NOMO-1 treated with dmso at 0.1 percent for 144 hours (cell line): Measurements from ENCODE around the gene RANBP17.

ENCODE experiments used
- DNase-seq: peaks from one replicate; lab custom pipeline; 2025; ENCODE audit not compliant: unreplicated experiment; lab: John Stamatoyannopoulos, UW

Gene RANBP17

DNA sequence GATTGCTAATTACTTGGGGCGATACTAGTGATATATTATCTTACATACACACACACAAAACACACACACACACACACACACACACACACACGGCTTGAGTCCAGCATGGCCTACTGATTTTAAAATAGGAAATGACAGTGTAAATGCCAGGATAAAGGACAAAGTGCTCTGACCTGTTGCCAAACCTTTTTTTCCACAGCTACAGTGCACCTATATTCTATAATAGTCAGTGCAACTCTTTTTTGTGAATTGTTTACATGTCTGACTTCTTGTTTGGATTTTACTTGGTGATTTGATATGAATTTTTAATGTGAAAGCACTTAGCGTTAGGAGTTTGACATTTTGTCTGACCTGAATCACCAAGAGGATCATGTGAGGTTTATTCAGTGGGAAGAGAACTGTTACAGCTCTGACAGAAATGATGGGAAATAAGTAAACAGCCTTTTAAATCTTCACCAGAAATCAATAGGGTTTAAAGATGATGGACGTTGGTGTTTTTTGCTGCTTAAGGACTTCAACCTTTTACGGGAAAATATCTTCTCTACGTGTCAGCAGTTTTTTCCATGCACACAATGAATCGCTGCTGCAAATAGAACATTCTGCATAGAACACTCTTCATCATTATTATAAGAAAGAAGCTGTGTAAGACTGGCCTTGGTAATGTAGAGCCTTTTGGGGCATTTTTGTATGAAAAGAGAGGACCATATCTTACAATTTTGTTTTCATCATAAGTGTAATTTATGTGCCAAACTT is 218.5 kb downstream of the RANBP17 start:
- DNase-seq = no peak

DNA sequence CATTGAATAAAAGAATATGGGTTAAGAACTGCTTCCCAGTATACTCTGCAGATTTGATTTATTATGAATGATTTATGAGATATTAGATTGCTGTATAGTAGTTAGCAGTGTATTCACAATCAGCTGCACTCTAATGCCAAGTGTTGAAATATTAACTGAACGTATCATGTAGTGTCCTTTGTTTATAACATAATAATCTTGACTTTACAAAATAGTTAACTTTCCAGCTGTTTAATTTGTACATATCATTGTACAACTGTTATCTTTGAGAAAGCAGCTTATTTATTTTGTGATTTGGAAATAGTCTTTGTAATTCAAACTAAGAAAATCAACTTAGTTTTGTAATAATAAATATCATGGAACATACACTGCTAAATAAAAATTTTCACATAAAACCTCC is 219.5 kb downstream of the RANBP17 start:
- no peak for DNase-seq

DNA sequence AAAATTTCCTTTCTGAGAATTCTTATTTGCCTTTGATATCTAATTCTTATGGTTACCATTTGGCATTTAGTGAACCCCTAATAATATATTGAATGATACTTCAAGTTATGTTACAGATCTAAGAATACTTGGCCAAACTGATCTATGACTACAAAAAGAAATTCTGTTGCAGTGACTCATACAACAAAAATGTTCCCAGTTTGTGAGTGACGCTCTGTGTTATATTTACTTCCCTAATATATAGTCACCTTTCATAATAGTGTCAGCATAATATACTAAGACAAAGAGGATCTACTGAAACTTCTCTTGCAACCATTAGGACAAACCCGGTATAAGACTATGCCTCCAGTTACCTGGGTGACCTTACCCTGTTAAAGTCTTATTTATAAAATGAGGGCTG is 230.4 kb downstream of the RANBP17 start:
- no peak for DNase-seq

DNA sequence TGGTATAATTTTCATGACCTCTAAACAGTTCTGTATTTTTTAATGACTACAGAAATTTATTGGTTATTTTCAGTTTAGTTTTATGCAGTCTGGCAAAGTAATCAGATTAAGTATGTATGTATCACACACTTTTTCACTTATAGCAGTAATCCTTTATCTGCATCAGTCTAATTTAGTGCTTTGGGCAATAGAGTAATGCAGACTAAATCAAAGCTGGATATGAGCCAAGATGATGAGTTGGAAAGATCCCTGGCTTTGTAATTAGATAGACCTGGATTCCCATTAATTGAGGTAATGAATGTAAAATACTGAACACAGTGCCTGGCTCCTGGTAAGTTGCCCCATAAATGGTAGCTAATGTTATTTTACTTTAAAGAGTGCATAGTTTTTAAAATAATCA is 231.8 kb downstream of the RANBP17 start:
- no peak for DNase-seq

DNA sequence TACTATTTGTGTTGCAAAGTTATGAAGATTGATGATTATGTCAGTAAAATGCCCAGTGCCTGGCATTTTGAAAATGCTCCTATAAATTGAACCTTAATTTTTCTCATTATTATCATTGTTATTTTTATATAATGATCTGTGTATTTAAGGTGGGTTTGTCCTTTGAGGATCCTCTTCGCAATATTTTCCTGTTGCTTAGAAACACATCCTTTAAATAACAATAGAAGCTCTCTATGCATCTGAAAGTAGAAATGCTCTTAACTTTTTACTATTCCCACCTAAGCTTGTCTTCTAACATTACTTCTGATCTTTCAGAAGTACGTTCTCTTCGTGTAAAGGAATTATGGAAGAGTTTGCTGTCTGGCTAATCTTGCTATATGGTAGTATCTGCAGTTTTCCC is 232.5 kb downstream of the RANBP17 start:
- no peak for DNase-seq

DNA sequence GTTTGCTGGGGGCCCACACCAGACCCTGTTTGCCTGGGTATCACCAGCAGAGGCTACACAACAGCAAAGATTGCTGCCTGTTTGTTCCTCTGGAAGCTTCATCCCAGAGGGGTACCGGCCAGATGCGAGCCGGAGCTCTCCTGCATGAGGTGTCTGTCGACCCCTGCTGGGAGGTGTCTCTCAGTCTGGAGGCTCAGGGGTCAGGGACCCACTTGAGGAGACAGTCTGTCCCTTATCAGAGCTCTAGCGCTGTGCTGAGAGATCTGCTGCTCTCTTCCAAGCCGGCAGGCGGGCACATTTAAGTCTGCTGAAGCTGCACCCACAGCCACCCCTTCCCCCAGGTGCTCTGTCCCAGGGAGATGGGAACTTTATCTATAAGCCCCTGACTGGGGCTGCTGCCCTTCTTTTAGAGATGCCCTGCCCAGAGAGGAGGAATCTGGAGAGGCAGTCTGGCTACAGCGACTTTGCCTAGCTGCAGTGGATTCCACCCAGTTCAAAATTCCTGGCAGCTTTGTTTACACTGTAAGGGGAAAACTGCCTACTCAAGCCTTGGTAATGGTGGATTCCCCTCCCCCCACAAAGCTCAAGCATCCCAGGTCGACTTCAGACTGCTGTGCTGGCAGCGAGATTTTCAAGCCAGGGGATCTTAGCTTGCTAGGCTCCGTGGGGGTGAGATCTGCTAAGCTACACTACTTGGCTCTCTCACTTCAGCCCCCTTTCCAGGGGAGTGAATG is 241.2 kb downstream of the RANBP17 start:
- DNase-seq = no peak

DNA sequence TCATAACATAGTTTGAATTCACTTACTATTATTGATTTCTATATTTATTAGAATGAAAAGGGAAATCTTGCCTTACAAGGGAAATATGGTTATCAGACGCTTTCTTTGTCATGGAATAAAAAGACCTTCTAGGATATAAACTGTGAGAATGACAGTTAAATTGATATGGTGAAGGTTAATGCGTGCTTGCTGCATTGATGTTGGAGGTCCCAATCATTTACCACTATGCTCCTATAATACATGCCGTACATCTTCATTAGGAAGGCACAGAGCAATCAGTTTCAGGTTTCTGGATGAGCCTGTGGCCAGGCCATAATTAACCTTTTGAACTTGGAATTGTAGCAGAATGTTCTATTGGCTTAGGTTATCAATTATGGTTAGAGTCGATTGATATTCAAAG is 245.9 kb downstream of the RANBP17 start:
- no peak for DNase-seq

DNA sequence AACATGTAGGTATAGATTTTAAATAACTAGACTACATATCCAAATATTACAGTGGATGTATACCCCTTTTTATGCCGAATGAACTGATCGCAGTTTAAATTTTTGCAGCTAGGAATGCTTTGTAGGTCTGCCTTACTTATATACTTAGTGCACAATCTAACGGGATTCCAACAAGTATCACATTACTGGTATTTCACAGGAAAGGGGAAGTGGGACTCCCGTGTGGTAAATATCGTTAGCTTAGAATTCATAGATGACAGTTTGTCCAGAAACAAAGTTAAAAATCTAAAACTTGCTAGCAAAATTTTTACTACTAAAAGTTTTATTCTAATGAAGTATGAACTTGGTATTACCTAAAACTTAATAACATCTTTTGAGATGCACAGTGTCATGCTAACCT is 253.7 kb downstream of the RANBP17 start:
- DNase-seq = no peak

DNA sequence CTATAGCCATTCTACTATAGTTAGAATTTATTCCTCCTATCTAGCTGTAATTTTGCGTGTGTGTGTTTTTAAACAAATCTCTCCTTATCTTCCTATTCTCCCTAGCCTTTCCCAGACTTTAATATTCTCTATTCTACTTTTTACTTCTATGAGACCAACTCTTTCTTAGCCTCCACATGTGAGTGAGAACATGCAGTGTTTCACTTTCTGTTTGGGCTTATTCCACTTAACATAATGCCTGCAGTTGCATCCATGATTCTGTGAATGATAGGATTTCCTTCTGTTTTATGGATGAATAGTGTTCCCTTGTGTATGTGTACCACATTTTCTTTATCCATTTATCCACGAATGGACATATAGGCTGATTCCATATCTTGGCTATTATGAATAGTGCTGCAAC is 254.9 kb downstream of the RANBP17 start:
- no peak for DNase-seq

DNA sequence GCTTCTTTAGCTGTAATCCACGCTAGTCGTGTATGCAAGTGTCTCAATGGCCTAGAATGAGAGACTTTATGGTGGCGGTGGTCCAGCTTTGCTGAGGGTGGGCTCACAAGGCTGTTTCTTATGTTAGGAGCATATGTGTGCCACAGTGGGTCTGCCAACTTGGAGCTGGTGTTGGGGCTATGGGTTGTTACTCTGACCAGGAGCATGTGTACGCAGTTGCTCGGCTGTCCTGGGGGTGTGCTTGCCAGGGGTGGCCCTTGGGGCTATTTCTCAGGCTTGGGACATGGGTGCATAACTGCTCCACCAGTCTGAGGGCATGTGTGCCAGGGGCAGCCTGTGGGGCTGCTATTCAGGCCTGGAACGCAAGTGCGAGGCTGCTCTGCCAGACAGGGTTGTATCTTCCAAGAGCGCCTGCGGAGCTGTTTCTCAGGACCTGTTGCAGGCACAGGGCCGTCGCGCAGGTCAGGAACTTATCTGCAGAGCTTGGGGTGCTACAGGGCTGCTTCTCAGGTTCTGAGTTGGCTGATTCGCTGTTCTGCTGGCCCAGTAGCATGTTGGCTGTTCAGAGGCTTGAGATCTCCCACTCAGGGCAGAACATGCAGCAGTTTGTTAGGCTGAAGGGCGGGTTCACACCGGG is 259.3 kb downstream of the RANBP17 start:
- no peak for DNase-seq

DNA sequence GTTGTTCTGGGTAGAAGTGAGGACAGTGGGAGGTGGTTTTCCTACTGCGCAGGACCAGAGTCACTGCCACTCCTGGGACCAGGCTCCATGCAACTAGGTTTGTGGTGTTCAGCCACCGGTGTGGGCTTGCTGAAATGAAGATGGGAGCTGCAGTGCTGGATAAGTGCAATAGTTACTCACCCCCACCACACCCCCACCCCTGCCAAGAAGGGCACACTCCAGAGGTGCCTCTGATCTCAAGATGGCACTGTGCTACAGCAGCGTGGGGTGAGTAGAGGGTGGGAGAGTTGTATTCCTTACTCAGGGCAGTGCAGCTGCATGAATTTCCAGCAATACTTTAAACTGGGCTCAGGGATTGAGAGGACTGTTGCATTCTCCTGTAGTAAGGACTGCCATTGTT is 259.8 kb downstream of the RANBP17 start:
- no peak for DNase-seq

DNA sequence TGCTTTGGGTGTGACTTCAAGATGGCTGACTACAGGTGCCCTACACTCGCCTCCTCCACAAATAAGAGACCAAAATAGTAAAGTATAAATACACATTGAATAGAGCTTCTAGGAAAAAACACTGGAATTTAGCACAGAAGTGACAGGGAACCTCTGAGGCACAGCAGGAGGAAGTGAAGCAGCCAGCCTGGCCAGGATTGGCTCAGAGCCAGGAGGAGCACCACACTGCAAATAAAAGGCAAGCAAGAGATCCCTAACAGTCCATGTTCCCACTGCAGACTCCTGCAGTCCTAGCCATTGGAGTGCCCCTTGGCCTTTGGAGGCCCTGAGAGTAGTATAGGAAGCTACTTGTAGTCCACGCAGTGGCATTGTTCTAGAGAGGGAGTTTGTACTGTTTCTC is 260.6 kb downstream of the RANBP17 start:
- DNase-seq = no peak

DNA sequence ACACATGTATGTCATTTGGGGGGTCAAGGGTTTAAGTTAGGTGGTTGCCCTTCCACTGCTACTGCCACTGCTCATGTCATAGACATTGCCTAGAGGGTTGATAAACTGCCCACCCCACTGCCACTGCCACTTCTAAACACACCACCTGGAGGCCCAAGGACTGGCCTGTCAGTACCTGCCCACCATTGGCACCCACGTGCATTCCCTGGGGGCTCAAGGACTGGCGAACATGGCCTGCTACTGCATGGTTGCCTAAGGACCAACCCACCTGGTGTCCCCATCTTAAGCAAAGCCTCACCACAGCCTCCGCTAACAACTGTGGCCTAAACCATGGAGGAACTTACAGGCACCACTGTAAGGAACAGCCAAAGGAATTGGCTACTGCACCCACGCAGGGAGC is 261.6 kb downstream of the RANBP17 start:
- DNase-seq = no peak

DNA sequence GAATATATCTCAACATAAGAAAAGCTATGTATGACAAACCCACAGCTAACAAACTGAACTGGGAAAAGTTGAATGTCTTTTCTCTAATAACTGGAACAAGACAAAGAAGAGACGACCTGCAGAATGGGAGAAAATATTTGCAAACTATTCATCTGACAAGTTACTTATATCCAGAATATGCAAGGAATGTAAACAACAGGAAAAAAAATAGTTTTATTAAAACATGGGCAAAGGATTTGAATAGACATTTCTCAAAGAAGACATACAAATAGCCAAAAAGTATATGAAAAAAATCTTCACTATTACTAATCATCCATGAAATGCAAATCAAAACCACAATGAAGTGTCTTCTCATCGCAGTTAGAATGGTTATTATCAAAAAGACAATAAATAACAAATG is 265.5 kb downstream of the RANBP17 start:
- no peak for DNase-seq

DNA sequence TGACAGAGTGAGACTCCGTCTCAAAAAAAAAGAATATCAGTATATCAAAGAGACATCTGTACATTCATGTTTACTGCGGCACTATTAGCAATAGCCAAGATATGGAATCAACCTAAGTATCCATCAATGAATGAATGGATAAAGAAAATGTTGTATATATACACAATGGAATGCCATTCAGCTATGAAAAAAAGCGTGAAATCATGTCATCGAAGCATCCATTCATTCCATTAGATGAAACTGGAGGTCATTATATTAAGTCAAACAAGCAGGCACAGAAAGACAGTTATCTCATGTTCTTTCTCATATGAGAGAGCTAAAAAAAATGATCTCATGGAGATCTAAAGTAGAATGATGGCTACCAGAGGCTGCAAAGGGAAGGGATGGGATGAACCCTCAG is 266.3 kb downstream of the RANBP17 start:
- DNase-seq = no peak

DNA sequence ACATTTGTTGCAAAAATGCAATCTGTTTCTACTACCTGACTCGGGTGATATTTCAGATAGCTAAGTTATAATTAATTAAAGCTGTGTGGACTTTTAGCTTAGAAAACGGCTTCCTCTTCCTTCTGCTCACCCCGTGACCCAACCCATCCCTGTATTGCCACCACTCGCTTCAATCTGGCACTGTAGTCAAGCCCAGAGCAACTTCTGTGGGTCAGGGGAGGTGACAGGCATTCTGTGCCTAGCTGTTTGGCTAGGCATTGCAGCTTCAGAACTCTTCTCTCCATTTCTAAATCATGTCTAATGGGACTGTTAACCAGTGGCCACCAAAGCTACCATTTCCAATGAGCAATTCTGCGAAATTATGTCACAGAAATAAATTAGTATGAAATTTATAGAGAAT is 267.5 kb downstream of the RANBP17 start:
- DNase-seq = no peak

DNA sequence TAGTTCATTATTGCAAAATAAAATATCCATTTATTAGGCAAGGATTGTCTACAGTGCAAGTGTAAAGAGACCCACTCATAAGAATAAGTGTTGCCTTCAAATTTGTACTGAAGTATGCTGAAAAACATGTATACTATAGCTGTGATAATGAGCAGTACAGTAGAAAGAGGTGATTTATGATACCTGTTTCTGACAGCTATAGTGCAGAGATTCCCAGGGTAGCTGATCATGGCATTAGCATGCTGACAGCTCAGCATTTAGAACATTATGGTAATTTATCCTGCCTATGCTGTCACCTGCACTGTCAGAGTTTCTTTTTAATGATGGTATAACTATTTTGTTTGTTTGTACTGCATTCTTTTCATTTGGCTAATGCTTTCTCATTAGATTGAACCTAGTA is 269.7 kb downstream of the RANBP17 start:
- DNase-seq = no peak

DNA sequence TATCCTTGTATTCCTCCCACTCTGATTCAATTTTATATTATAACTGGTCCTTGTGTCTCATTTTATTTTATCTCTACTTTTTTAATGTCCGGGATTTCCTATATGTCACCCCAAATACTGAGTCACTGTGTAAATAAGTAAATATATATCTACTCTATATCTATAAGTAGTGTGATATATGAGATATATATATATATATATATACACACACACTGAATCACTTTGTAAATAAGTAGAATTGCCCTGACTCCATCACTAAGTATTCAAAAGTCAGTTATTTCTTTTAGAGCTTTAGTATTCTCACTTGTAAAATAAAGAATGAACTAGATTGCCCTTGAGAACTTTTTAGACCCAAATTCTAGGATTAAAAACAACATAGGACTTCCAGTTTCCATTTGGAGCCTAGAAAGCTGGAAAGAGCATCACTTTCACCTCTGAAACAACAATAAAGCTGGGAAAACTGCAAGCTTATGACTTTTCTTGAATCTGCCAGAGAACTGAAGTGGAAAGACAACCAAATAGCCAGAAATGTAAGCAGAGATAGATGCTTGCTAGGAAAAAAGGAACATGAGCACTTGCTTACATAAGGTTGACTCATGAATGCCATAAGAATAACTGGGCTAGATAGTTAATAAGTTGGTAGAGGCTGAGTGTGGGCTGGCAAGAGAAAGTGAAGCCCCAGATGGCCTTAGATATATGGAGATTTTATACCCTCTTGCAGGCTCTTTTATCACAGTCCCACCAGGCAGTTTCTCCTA is 276.1 kb downstream of the RANBP17 start:
- DNase-seq = no peak

DNA sequence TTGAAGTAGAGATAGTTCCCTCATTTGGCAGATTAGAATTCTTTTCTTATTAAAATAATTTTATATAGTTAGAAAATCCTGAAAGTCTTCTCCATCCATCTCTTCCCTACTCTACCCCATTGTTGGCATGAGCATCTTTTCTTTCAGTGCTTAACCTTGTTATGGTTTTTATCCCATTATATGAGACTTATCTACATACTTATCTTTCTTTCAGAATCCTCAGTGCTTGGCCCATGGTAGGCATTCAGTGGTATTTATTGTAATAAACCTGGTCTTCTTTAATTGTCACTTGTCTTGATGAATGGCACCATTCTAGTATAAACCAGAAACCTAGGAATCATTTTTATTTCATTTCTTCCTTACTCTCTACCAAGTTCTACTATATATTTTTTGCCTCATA is 277.4 kb downstream of the RANBP17 start:
- DNase-seq = no peak

DNA sequence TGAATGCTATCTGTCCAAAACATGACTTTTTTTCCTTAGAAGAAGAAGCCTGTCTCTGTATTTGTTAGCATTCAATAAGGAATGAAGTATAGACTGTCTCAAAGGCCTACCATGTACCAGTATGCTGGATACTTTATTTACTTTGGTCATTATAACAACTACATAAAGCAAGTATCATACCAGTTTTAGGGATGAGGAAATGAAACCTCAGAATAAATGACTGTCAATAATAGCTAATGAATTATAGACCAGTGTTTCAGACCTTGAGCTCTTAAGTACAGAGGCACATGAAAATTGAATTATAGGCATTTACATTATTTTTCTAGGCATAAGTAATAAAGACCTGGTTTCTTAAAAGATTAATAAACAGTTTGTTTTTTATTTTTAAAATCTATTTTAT is 280.8 kb downstream of the RANBP17 start:
- no peak for DNase-seq

DNA sequence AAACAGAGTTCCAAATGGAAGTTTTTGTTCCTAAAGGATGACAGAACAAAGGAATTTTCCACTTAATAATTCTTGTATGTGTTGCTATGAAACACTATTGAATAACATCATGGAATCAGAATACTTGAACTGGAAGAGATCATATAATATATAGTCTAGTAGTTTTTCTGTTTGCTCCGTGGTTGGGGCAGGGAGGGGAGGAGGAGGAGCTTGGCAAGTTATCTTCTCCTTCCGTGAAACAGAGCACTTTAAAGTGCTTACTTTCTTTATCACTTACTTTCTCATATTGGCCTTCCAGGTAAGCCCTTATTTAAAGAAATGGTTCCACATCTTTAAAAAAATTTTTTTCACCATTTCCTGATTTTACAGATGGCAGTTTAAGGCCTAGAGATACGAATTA is 281.4 kb downstream of the RANBP17 start:
- DNase-seq = no peak

DNA sequence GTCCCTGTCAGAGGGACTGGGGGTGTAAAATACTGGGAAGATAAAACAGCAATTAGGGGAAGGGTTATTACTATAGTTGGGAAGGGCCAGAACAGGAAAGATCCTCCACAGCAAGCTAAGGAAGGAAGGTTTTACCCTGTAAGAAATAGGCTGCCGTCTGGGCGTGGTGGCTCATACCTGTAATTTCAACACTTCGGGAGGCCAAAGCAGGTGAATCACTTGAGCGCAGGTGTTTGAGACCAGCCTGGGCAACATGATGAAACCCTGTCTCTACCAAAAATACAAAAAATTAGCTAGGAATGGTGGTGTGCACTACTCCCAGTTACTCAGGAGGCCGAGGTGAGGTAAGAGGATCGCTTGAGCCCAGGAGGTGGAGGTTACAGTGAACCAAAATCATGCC is 282.1 kb downstream of the RANBP17 start:
- DNase-seq = no peak
